GM23338 (cell line): Measurements from ENCODE around the gene FAM227B. TPM values are rescaled to one million over a fixed set of nuclear protein-coding genes. Genes with fewer than 3 reads are reported as not detected.

ENCODE experiments used
- ATAC-seq: fragments of 200-7000 bp; cut with Tn5 transposase; 3 replicates; pipeline ENCODE4 v1.9.1; 2020
- DNase-seq: peaks from one replicate; pipeline ENCODE4 v3.0.0-alpha.2; 2015; ENCODE audit warnings: low spot score
- H2AFZ ChIP-seq: fragments of 200-600 bp; sonication (generic); 2 replicates; pipeline ENCODE4 v1.8.0; 2016; ENCODE audit warnings: antibody characterized with exemption, mild to moderate bottlenecking, moderate library complexity
- H3F3A ChIP-seq: fragments of 200-600 bp; sonication (generic); replicated peaks from 2 replicates; pipeline ENCODE4 v1.8.0; 2017; ENCODE audit warnings: antibody characterized with exemption, mixed run types, low read depth
- H3K27ac ChIP-seq: fragments of 200-600 bp; sonication (generic); 2 replicates; pipeline ENCODE4 v1.6.1; 2016; ENCODE audit warnings: low read depth
- H3K27me3 ChIP-seq: fragments of 200-600 bp; sonication (generic); 2 replicates; pipeline ENCODE4 v1.8.0; 2016; ENCODE audit warnings: mild to moderate bottlenecking, mixed run types, moderate library complexity; ENCODE audit not compliant: insufficient read depth
- H3K36me3 ChIP-seq: fragments of 200-600 bp; sonication (generic); 2 replicates; pipeline ENCODE4 v1.8.0; 2016; ENCODE audit warnings: mild to moderate bottlenecking; ENCODE audit not compliant: insufficient read depth
- H3K4me1 ChIP-seq: fragments of 200-600 bp; sonication (generic); 2 replicates; pipeline ENCODE4 v1.8.0; 2016; ENCODE audit warnings: mild to moderate bottlenecking, moderate library complexity; ENCODE audit not compliant: insufficient read depth
- H3K4me2 ChIP-seq: fragments of 200-600 bp; sonication (generic); 2 replicates; pipeline ENCODE4 v1.7.1; 2017; ENCODE audit warnings: mixed run types
- H3K4me3 ChIP-seq: fragments of 200-600 bp; sonication (generic); 2 replicates; pipeline ENCODE4 v1.6.1; 2016; ENCODE audit warnings: mixed run types
- H3K79me2 ChIP-seq: fragments of 200-600 bp; sonication (generic); replicated peaks from 2 replicates; pipeline ENCODE4 v1.8.0; 2017; ENCODE audit warnings: mild to moderate bottlenecking; ENCODE audit not compliant: insufficient read depth
- H3K9me2 ChIP-seq: fragments of 200-600 bp; sonication (generic); 2 replicates; pipeline ENCODE4 v1.8.0; 2017; ENCODE audit not compliant: insufficient read depth
- H4K20me1 ChIP-seq: fragments of 200-600 bp; sonication (generic); replicated peaks from 2 replicates; pipeline ENCODE4 v1.8.0; 2017; ENCODE audit warnings: mild to moderate bottlenecking; ENCODE audit not compliant: insufficient read depth
- H3K27ac Mint-ChIP-seq: 2 replicates; pipeline ENCODE4 v1.8.0; 2020; ENCODE audit warnings: inconsistent platforms, mild to moderate bottlenecking, moderate library complexity, mixed read lengths
- H3K27me3 Mint-ChIP-seq: 3 replicates; pipeline ENCODE4 v1.8.0; 2022; ENCODE audit warnings: low read depth, mild to moderate bottlenecking, moderate library complexity, mixed read lengths, inconsistent platforms; ENCODE audit not compliant: insufficient read depth, poor library complexity
- H3K36me3 Mint-ChIP-seq: 3 replicates; pipeline ENCODE4 v1.8.0; 2021; ENCODE audit warnings: low read depth, mild to moderate bottlenecking, inconsistent platforms, moderate library complexity, mixed read lengths
- H3K4me1 Mint-ChIP-seq: 3 replicates; pipeline ENCODE4 v1.8.0; 2020; ENCODE audit warnings: mild to moderate bottlenecking, inconsistent platforms, mixed read lengths
- H3K4me3 Mint-ChIP-seq: 3 replicates; pipeline ENCODE4 v1.8.0; 2021; ENCODE audit warnings: moderate library complexity, mild to moderate bottlenecking, inconsistent platforms, mixed read lengths
- H3K9me3 Mint-ChIP-seq: 3 replicates; pipeline ENCODE4 v1.8.0; 2020; ENCODE audit warnings: moderate library complexity, mild to moderate bottlenecking, inconsistent platforms, mixed read lengths
- CREB1 ChIP-seq: fragments of 250-450 bp; sonication (Bioruptor Pico); IDR thresholded peaks from 2 replicates; pipeline ENCODE4 v1.5.0; 2020; ENCODE audit warnings: low read depth, mild to moderate bottlenecking, moderate library complexity
- EZH2 ChIP-seq: fragments of 200-600 bp; sonication (generic); IDR thresholded peaks from one replicate; pipeline ENCODE4 v1.8.0; 2017; ENCODE audit warnings: antibody characterized with exemption, mild to moderate bottlenecking, low read depth; ENCODE audit not compliant: unreplicated experiment
- EZH2phosphoT487 ChIP-seq: fragments of 200-600 bp; sonication (generic); IDR thresholded peaks from one replicate; pipeline ENCODE4 v1.8.1; 2018; ENCODE audit warnings: antibody characterized with exemption; ENCODE audit not compliant: unreplicated experiment
- JUNB ChIP-seq: IDR thresholded peaks from one replicate; pipeline ENCODE4 v1.6.1; 2016; ENCODE audit warnings: antibody characterized with exemption; ENCODE audit not compliant: unreplicated experiment
- NANOG ChIP-seq: IDR thresholded peaks from 2 replicates; pipeline ENCODE4 v1.6.1; 2016; ENCODE audit warnings: antibody characterized with exemption, borderline replicate concordance
- POLR2AphosphoS5 ChIP-seq: IDR thresholded peaks from 2 replicates; pipeline ENCODE4 v1.6.1; 2016; ENCODE audit warnings: antibody characterized with exemption, low read depth
- STAT1 ChIP-seq: IDR thresholded peaks from one replicate; pipeline ENCODE4 v1.6.1; 2016; ENCODE audit warnings: antibody characterized with exemption; ENCODE audit not compliant: unreplicated experiment
- ZNF114 ChIP-seq: fragments of 250-450 bp; sonication (Bioruptor Pico); IDR thresholded peaks from 2 replicates; pipeline ENCODE4 v1.5.0; 2020; ENCODE audit warnings: mild to moderate bottlenecking, moderate library complexity
- ZNF331 ChIP-seq: fragments of 250-450 bp; sonication (Bioruptor Pico); IDR thresholded peaks from 2 replicates; pipeline ENCODE4 v1.5.0; 2020; ENCODE audit warnings: low read depth, mild to moderate bottlenecking, moderate library complexity
- polyA plus RNA-seq: library from polyadenylated mRNA; unstranded; fragments of >200 nt; fragmentation: Nextera tagmentation; extraction: Ambion mirVana; gene quantifications from 2 replicates; pipeline ENCODE4 v1.2.1, GENCODE V29; 2016
- total RNA-seq: library from RNA; depleted of rRNA; stranded (reverse); fragments of >200 nt; shearing (Covaris generic); gene quantifications from 2 replicates; pipeline ENCODE4 v1.2.3, GENCODE V29; 2014
- TF ChIP-seq, protein P1 (sequence below): IDR thresholded peaks from 2 replicates; pipeline ENCODE4 v1.6.1; 2016; ENCODE audit warnings: antibody characterized with exemption
- TF ChIP-seq, protein P2 (sequence below), 2 experiments: fragments of 200-600 bp in 1 of 2; sonication (generic) in 1 of 2; conservative IDR thresholded peaks; 2 replicates each; pipeline versions ENCODE4 v1.5.1 to v1.6.1; 2016 to 2017; ENCODE audit warnings: antibody characterized with exemption in 2 of 2, low read depth in 2 of 2, mild to moderate bottlenecking in 2 of 2, moderate library complexity in 1 of 2
- TF ChIP-seq, protein P3 (sequence below): IDR thresholded peaks from one replicate; pipeline ENCODE4 v1.6.1; 2018; ENCODE audit warnings: antibody characterized with exemption; ENCODE audit not compliant: unreplicated experiment
- TF ChIP-seq, protein P4 (sequence below): fragments of 250-450 bp; sonication (Bioruptor Pico); IDR thresholded peaks from 2 replicates; pipeline ENCODE4 v1.5.0; 2020; ENCODE audit warnings: mild to moderate bottlenecking, moderate library complexity

Gene FAM227B
- total and polyA plus RNA-seq, 2 experiments from 2014 or later = 2.6 to 10.2 TPM

DNA sequence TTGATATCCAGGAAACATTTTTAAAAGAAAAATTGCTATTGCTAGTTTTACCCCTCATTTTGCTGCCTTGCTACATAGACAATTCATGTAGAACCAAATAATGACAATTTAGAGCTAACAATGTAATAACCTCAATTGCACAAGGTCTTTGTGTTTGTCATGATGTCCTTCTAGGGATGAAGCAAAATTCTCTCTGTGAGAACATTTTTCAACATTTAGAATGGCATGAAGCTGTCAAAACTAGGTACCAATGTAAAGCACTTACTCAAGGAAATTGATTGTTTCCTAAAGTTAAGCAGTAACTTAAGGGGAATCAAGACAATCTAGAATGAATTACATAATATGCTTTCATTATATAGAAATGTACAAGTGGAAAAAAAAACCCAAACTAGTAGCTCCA is 205.5 kb downstream of the FAM227B start:
- peaks cover 3% of the 10 kb centered on the region for H3K27me3 Mint-ChIP-seq
- Histone ChIP-seq H3K27ac (no peak overlapping the region), H3K4me2 (no peak overlapping the region)

More for the DNA sequence above, 205.5 kb downstream of the FAM227B start:
- Histone ChIP-seq H4K20me1 (no peaks in the 10 kb centered on the region), H3K4me3 (no peak overlapping the region), H3K9me2 (no peaks in the 10 kb centered on the region), H3K79me2 (no peaks in the 10 kb centered on the region), H3K4me1 (no peaks in the 10 kb centered on the region), H3K36me3 (no peaks in the 10 kb centered on the region), H3K27me3 (no peaks in the 10 kb centered on the region), H2AFZ (no peak overlapping the region), H3F3A (no peaks in the 10 kb centered on the region)
- Mint-ChIP-seq H3K4me3 (no peak overlapping the region), H3K27ac (no peak overlapping the region), H3K4me1 (no peaks in the 10 kb centered on the region), H3K9me3 (no peaks in the 10 kb centered on the region), H3K36me3 (no peaks in the 10 kb centered on the region; the same call in 2 of the 3 replicates)
- TF ChIP-seq ZNF114 (no peak), EZH2phosphoT487 (no peak), CREB1 (CRISPR knock-in tag) (no peak), ZNF331 (CRISPR knock-in tag) (no peak), STAT1 (no peak), POLR2AphosphoS5 (no peak), NANOG (no peak), EZH2 (no peak), JUNB (no peak)
- TF ChIP-seq, protein P1, sequence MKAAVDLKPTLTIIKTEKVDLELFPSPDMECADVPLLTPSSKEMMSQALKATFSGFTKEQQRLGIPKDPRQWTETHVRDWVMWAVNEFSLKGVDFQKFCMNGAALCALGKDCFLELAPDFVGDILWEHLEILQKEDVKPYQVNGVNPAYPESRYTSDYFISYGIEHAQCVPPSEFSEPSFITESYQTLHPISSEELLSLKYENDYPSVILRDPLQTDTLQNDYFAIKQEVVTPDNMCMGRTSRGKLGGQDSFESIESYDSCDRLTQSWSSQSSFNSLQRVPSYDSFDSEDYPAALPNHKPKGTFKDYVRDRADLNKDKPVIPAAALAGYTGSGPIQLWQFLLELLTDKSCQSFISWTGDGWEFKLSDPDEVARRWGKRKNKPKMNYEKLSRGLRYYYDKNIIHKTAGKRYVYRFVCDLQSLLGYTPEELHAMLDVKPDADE = no peak
- TF ChIP-seq, protein P2, sequence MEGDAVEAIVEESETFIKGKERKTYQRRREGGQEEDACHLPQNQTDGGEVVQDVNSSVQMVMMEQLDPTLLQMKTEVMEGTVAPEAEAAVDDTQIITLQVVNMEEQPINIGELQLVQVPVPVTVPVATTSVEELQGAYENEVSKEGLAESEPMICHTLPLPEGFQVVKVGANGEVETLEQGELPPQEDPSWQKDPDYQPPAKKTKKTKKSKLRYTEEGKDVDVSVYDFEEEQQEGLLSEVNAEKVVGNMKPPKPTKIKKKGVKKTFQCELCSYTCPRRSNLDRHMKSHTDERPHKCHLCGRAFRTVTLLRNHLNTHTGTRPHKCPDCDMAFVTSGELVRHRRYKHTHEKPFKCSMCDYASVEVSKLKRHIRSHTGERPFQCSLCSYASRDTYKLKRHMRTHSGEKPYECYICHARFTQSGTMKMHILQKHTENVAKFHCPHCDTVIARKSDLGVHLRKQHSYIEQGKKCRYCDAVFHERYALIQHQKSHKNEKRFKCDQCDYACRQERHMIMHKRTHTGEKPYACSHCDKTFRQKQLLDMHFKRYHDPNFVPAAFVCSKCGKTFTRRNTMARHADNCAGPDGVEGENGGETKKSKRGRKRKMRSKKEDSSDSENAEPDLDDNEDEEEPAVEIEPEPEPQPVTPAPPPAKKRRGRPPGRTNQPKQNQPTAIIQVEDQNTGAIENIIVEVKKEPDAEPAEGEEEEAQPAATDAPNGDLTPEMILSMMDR (conservative IDR thresholded peaks at IDR 0.05; ENCODE audit: low read depth in 2 of 2) = no peak
- TF ChIP-seq, protein P3, sequence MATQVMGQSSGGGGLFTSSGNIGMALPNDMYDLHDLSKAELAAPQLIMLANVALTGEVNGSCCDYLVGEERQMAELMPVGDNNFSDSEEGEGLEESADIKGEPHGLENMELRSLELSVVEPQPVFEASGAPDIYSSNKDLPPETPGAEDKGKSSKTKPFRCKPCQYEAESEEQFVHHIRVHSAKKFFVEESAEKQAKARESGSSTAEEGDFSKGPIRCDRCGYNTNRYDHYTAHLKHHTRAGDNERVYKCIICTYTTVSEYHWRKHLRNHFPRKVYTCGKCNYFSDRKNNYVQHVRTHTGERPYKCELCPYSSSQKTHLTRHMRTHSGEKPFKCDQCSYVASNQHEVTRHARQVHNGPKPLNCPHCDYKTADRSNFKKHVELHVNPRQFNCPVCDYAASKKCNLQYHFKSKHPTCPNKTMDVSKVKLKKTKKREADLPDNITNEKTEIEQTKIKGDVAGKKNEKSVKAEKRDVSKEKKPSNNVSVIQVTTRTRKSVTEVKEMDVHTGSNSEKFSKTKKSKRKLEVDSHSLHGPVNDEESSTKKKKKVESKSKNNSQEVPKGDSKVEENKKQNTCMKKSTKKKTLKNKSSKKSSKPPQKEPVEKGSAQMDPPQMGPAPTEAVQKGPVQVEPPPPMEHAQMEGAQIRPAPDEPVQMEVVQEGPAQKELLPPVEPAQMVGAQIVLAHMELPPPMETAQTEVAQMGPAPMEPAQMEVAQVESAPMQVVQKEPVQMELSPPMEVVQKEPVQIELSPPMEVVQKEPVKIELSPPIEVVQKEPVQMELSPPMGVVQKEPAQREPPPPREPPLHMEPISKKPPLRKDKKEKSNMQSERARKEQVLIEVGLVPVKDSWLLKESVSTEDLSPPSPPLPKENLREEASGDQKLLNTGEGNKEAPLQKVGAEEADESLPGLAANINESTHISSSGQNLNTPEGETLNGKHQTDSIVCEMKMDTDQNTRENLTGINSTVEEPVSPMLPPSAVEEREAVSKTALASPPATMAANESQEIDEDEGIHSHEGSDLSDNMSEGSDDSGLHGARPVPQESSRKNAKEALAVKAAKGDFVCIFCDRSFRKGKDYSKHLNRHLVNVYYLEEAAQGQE = no peak
- TF ChIP-seq, protein P4, sequence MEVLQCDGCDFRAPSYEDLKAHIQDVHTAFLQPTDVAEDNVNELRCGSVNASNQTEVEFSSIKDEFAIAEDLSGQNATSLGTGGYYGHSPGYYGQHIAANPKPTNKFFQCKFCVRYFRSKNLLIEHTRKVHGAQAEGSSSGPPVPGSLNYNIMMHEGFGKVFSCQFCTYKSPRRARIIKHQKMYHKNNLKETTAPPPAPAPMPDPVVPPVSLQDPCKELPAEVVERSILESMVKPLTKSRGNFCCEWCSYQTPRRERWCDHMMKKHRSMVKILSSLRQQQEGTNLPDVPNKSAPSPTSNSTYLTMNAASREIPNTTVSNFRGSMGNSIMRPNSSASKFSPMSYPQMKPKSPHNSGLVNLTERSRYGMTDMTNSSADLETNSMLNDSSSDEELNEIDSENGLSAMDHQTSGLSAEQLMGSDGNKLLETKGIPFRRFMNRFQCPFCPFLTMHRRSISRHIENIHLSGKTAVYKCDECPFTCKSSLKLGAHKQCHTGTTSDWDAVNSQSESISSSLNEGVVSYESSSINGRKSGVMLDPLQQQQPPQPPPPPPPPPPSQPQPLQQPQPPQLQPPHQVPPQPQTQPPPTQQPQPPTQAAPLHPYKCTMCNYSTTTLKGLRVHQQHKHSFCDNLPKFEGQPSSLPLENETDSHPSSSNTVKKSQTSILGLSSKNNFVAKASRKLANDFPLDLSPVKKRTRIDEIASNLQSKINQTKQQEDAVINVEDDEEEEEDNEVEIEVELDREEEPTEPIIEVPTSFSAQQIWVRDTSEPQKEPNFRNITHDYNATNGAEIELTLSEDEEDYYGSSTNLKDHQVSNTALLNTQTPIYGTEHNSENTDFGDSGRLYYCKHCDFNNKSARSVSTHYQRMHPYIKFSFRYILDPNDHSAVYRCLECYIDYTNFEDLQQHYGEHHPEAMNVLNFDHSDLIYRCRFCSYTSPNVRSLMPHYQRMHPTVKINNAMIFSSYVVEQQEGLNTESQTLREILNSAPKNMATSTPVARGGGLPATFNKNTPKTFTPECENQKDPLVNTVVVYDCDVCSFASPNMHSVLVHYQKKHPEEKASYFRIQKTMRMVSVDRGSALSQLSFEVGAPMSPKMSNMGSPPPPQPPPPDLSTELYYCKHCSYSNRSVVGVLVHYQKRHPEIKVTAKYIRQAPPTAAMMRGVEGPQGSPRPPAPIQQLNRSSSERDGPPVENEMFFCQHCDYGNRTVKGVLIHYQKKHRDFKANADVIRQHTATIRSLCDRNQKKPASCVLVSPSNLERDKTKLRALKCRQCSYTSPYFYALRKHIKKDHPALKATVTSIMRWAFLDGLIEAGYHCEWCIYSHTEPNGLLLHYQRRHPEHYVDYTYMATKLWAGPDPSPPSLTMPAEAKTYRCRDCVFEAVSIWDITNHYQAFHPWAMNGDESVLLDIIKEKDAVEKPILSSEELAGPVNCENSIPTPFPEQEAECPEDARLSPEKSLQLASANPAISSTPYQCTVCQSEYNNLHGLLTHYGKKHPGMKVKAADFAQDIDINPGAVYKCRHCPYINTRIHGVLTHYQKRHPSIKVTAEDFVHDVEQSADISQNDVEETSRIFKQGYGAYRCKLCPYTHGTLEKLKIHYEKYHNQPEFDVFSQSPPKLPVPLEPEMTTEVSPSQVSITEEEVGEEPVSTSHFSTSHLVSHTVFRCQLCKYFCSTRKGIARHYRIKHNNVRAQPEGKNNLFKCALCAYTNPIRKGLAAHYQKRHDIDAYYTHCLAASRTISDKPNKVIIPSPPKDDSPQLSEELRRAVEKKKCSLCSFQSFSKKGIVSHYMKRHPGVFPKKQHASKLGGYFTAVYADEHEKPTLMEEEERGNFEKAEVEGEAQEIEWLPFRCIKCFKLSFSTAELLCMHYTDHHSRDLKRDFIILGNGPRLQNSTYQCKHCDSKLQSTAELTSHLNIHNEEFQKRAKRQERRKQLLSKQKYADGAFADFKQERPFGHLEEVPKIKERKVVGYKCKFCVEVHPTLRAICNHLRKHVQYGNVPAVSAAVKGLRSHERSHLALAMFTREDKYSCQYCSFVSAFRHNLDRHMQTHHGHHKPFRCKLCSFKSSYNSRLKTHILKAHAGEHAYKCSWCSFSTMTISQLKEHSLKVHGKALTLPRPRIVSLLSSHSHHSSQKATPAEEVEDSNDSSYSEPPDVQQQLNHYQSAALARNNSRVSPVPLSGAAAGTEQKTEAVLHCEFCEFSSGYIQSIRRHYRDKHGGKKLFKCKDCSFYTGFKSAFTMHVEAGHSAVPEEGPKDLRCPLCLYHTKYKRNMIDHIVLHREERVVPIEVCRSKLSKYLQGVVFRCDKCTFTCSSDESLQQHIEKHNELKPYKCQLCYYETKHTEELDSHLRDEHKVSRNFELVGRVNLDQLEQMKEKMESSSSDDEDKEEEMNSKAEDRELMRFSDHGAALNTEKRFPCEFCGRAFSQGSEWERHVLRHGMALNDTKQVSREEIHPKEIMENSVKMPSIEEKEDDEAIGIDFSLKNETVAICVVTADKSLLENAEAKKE = no peak
- DNase-seq = no peak
- no peak for ATAC-seq
